GM19455 (cell line): ENCODE measurements around the gene TVP23C.
"Not testable (repeated sequence)": the region's sequence is repeated elsewhere in the genome, so short reads cannot be mapped to it uniquely, and the experiment has no call there.

ENCODE experiments used
- ATAC-seq: cut with Tn5 transposase; IDR thresholded peaks from one replicate; pipeline ENCODE4 v1.9.1; 2021; ENCODE audit not compliant: unreplicated experiment

TVP23C gene

GRCh38 chr17:15563375-15563857 lies at the start of gene TVP23C:
Gene TVP23C, minus strand, starts transcription at chr17:15563483. Its CDS starts 35 bp downstream, at chr17:15563448.
- ATAC-seq = peak; percentile 91

GRCh38 chr17:15592960-15593359 lies 29.7 kb upstream of the TVP23C start:
- not testable (repeated sequence) for ATAC-seq

GRCh38 chr17:15591986-15592385 lies 28.7 kb upstream of the TVP23C start:
- ATAC-seq = not testable (repeated sequence)

- ATAC-seq = not testable (repeated sequence)
Measured at GRCh38 chr17:15590844-15591243, 27.6 kb upstream of the TVP23C start.

GRCh38 chr17:15589544-15590536 lies 26.6 kb upstream of the TVP23C start:
- not testable (repeated sequence) for ATAC-seq

GRCh38 chr17:15588017-15588416 lies 24.7 kb upstream of the TVP23C start:
- not testable (repeated sequence) for ATAC-seq

GRCh38 chr17:15583313-15583712 lies 20.0 kb upstream of the TVP23C start:
- not testable (repeated sequence) for ATAC-seq

GRCh38 chr17:15581462-15581861 lies 18.2 kb upstream of the TVP23C start:
- ATAC-seq = not testable (repeated sequence)

GRCh38 chr17:15576848-15577247 lies 13.6 kb upstream of the TVP23C start:
- not testable (repeated sequence) for ATAC-seq

GRCh38 chr17:15574660-15575059 lies 11.4 kb upstream of the TVP23C start:
- ATAC-seq = not testable (repeated sequence)

GRCh38 chr17:15573870-15574269 lies 10.6 kb upstream of the TVP23C start:
- ATAC-seq = not testable (repeated sequence)

- peak; percentile 44 for ATAC-seq
Measured at GRCh38 chr17:15562613-15563374, 489 bp downstream of the TVP23C start.

GRCh38 chr17:15561439-15561838 lies 1.8 kb downstream of the TVP23C start:
- not testable (repeated sequence) for ATAC-seq

GRCh38 chr17:15558403-15559105 lies 4.7 kb downstream of the TVP23C start:
- not testable (repeated sequence) for ATAC-seq

- not testable (repeated sequence) for ATAC-seq
Measured at GRCh38 chr17:15557334-15557832, 5.9 kb downstream of the TVP23C start.

GRCh38 chr17:15552932-15553331 lies 10.4 kb downstream of the TVP23C start:
- not testable (repeated sequence) for ATAC-seq

- ATAC-seq = not testable (repeated sequence)
Measured at GRCh38 chr17:15549552-15549951, 13.7 kb downstream of the TVP23C start.

- ATAC-seq = not testable (repeated sequence)
Measured at GRCh38 chr17:15546604-15547003, 16.7 kb downstream of the TVP23C start.

GRCh38 chr17:15540371-15541219 lies 22.7 kb downstream of the TVP23C start:
- ATAC-seq = not testable (repeated sequence)
